HCT116 (cell line): ENCODE results near the gene CAMKMT.

ENCODE experiments used
- CEBPB ChIP-seq: IDR thresholded peaks from 2 replicates; pipeline ENCODE4 v1.6.1; 2012; ENCODE audit warnings: low read depth
- CTCF ChIP-seq, 3 experiments: fragments of 200-600 bp in 1 of 3; sonication (generic) in 1 of 3; IDR thresholded peaks in 2 of 3; conservative IDR thresholded peaks in 1 of 3; 2 replicates each; pipeline ENCODE4 v1.5.1; 2012 to 2017; ENCODE audit warnings: low read depth in 2 of 3, low read length in 2 of 3, antibody characterized with exemption in 1 of 3, borderline replicate concordance in 1 of 3, control low read depth in 1 of 3, mild to moderate bottlenecking in 1 of 3, mixed read lengths in 1 of 3, mixed run types in 1 of 3, moderate library complexity in 1 of 3; ENCODE audit not compliant: insufficient read depth in 1 of 3
- EZH2 ChIP-seq: fragments of 200-600 bp; sonication (generic); IDR thresholded peaks from 2 replicates; pipeline ENCODE4 v1.6.1; 2017; ENCODE audit warnings: antibody characterized with exemption, mixed run types
- JUND ChIP-seq: IDR thresholded peaks from 2 replicates; pipeline ENCODE4 v1.6.1; 2012
- MAX ChIP-seq: IDR thresholded peaks from 2 replicates; pipeline ENCODE4 v1.6.1; 2012
- POLR2A ChIP-seq: IDR thresholded peaks from 2 replicates; pipeline ENCODE4 v1.7.0; 2011; ENCODE audit warnings: borderline replicate concordance; ENCODE audit not compliant: insufficient read depth, insufficient read length; ENCODE audit errors: extremely low read depth
- REST ChIP-seq: IDR thresholded peaks from 2 replicates; pipeline ENCODE4 v1.6.1; 2012; ENCODE audit warnings: low read depth
- ZNF274 ChIP-seq: fragments of 200-500 bp; sonication (Bioruptor generic); IDR thresholded peaks from 2 replicates; pipeline ENCODE4 v1.6.1; 2014; ENCODE audit warnings: mild to moderate bottlenecking, low read depth, low read length, inconsistent platforms

GRCh38 chr2:44638649-44639048, 276.9 kb downstream of the CAMKMT start:
- TF ChIP-seq MAX (no peak), CTCF (IDR thresholded peaks at IDR 0.05 in 2 of 3, conservative IDR thresholded peaks at IDR 0.05 in 1 of 3; ENCODE audit: borderline replicate concordance in 1 of 3, insufficient read depth in 1 of 3, low read depth in 2 of 3, low read length in 2 of 3) (no peak), ZNF274 (no peak), REST (no peak), CEBPB (no peak), POLR2A (no peak), EZH2 (no peak), JUND (no peak)
